Measurements from ENCODE around the gene HDAC4. TPM values are rescaled to one million over a fixed set of nuclear protein-coding genes. Genes with fewer than 3 reads are reported as not detected.

HDAC4 gene
- total and polyA plus RNA-seq, 2 of the 4 experiments (the other 2 are of a cell fraction) = 4.1 to 7.2 TPM

DNA sequence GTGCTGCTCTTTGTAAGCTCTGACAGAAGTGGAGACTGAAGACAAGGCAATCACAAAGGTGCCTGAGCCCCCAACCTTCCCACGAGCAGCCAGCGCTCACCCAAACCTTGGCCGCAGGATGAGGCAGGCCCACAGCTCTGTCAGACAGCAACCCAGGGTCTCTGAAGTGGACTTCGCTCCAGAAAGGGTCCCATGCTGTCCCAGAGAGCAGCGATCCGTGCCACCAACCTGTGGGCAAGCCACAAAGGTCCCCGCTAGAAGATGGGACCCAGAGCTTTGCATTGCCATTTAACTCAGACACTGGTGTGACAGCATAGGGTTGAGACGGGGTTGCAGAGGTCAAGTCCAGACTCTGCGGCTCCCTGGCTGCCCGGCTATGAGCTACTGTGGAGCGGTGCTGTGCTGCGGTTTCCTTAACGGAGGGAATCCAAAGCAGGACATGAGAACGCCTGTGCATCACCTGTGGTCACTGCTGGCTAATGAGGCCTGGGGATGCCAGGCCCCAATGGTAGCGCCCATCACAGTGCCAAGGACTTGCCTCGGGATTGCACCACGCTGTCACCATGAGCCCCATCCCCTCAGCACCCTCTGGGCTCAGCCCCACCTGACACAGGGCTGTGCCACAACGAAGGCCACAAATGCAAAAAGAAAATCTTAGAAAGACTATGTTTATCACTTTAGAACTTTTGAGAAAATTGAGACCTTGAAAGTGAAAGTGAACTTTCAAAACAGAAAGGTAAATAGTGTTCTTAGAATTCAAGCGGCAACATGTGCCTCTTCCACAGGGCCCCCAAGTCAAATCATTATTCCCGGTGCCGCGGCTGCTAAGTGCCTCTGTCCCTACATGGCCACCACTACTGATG, 103.4 kb downstream of the HDAC4 start:
- Histone ChIP-seq H3K9ac (ENCODE audit: low read depth, low read length) (no peak overlapping the region), H3K14ac (replicated peaks; ENCODE audit: low read depth, low read length) (no peak overlapping the region), H3K9me1 (ENCODE audit: insufficient read depth, low read length) (peaks cover 4% of the 10 kb centered on the region), H3K4me2 (ENCODE audit: low read depth, low read length) (no peak overlapping the region; the same call in 1 of the 2 replicates), H4K20me1 (ENCODE audit: insufficient read depth, low read length) (peaks cover 17% of the 10 kb centered on the region), H3K27me3 (ENCODE audit: control insufficient read depth, insufficient read depth, low read length) (no peaks in the 10 kb centered on the region), H3K4ac (ENCODE audit: low read depth, low read length) (no peak overlapping the region), H2AK9ac (replicated peaks; ENCODE audit: low read depth, low read length, poor library complexity) (no peak overlapping the region), H2BK120ac (ENCODE audit: low read depth, low read length) (no peak overlapping the region), H4K8ac (ENCODE audit: low read depth in 2 of 2, low read length in 2 of 2) (no peak overlapping the region), H2AFZ (replicated peaks; ENCODE audit: low read length, poor library complexity) (no peak overlapping the region), H3K36me3 (ENCODE audit: control insufficient read depth, insufficient read depth, low read length) (no peaks in the 10 kb centered on the region), H3K4me3 (ENCODE audit: insufficient read depth, low read depth, low read length) (no peak overlapping the region), H3K18ac (ENCODE audit: low read depth, low read length) (no peak overlapping the region), H2BK5ac (ENCODE audit: low read depth, low read length, poor library complexity, severe bottlenecking) (no peak overlapping the region), H3K23ac (ENCODE audit: low read depth, low read length) (no peak overlapping the region), H2AK5ac (ENCODE audit: low read depth, low read length) (no peak overlapping the region), H4K91ac (ENCODE audit: insufficient read depth, low read depth, low read length) (no peak overlapping the region), H3K4me1 (ENCODE audit: control insufficient read depth, insufficient read depth, low read length) (peaks cover 22% of the 10 kb centered on the region), H2BK15ac (ENCODE audit: low read depth, low read length) (no peak overlapping the region), H3K27ac (ENCODE audit: insufficient read depth, low read length) (no peak overlapping the region), H3K79me1 (ENCODE audit: low read depth in 1 of 2, low read length in 2 of 2) (peaks cover 46 to 61% of the 10 kb centered on the region in 2 experiments), H2BK20ac (ENCODE audit: low read depth, low read length) (no peak overlapping the region), H3K56ac (ENCODE audit: extremely low read depth, insufficient read depth, low read length) (no peak overlapping the region), H4K5ac (ENCODE audit: low read depth, low read length) (no peak overlapping the region), H3K9me3 (ENCODE audit: control insufficient read depth, insufficient read depth, low read length) (no peaks in the 10 kb centered on the region)
- no peak for DNase-seq
- CTCF ChIA-PET = interaction anchor here (0.9 kb wide), 1 partner anchor 9 kb away, joined by 4 read pairs; no protein-coding TSS in a partner anchor
- POLR2A ChIA-PET (ENCODE audit: unreplicated experiment) = no interaction called here
- intact Hi-C loops (cut with micrococcal nuclease) = no loop called here
- dilution Hi-C loops (cut with HindIII; ENCODE audit: low sequenced_read_pairs, unreplicated experiment) = no loop called here
- no peak for ATAC-seq (ENCODE audit: low read depth)
- 90% methylated on average over 11 of the region's 22 CpGs; no CpG with 5 or more reads in 1 of the 2 experiments for WGBS, 2 experiments (ENCODE audit: extremely low coverage in 2 of 2, insufficient read length in 1 of 2)
- TF ChIP-seq BHLHE40 (IDR thresholded peaks at IDR 0.05; ENCODE audit: low read depth, low read length) (no peak), MAFK (IDR thresholded peaks at IDR 0.05; ENCODE audit: low read depth, low read length) (no peak), NFE2L2 (IDR thresholded peaks at IDR 0.05; ENCODE audit: low read depth, low read length) (no peak), CEBPB (IDR thresholded peaks at IDR 0.05; ENCODE audit: low read depth, low read length) (no peak), RCOR1 (IDR thresholded peaks at IDR 0.05; ENCODE audit: insufficient replicate concordance, low read length) (no peak), CHD1 (IDR thresholded peaks at IDR 0.05; ENCODE audit: low read depth, low read length) (no peak), MAZ (IDR thresholded peaks at IDR 0.05; ENCODE audit: borderline replicate concordance, low read depth, low read length) (no peak), FOS (IDR thresholded peaks at IDR 0.05; ENCODE audit: low read depth, low read length) (no peak), MXI1 (IDR thresholded peaks at IDR 0.05; ENCODE audit: borderline replicate concordance, low read depth, low read length) (no peak), POLR2A (IDR thresholded peaks at IDR 0.05; ENCODE audit: low read depth, low read length) (no peak), RAD21 (IDR thresholded peaks at IDR 0.05; ENCODE audit: low read length) (no peak), SMC3 (IDR thresholded peaks at IDR 0.05; ENCODE audit: low read depth, low read length) (no peak)
- TF ChIP-seq, protein P1, sequence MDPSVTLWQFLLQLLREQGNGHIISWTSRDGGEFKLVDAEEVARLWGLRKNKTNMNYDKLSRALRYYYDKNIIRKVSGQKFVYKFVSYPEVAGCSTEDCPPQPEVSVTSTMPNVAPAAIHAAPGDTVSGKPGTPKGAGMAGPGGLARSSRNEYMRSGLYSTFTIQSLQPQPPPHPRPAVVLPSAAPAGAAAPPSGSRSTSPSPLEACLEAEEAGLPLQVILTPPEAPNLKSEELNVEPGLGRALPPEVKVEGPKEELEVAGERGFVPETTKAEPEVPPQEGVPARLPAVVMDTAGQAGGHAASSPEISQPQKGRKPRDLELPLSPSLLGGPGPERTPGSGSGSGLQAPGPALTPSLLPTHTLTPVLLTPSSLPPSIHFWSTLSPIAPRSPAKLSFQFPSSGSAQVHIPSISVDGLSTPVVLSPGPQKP (IDR thresholded peaks at IDR 0.05; ENCODE audit: borderline replicate concordance, low read depth, low read length) = no peak
- TF ChIP-seq, protein P2, sequence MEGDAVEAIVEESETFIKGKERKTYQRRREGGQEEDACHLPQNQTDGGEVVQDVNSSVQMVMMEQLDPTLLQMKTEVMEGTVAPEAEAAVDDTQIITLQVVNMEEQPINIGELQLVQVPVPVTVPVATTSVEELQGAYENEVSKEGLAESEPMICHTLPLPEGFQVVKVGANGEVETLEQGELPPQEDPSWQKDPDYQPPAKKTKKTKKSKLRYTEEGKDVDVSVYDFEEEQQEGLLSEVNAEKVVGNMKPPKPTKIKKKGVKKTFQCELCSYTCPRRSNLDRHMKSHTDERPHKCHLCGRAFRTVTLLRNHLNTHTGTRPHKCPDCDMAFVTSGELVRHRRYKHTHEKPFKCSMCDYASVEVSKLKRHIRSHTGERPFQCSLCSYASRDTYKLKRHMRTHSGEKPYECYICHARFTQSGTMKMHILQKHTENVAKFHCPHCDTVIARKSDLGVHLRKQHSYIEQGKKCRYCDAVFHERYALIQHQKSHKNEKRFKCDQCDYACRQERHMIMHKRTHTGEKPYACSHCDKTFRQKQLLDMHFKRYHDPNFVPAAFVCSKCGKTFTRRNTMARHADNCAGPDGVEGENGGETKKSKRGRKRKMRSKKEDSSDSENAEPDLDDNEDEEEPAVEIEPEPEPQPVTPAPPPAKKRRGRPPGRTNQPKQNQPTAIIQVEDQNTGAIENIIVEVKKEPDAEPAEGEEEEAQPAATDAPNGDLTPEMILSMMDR (conservative IDR thresholded peaks at IDR 0.05; ENCODE audit: low read depth, low read length) = no peak
- TF ChIP-seq, protein P3, sequence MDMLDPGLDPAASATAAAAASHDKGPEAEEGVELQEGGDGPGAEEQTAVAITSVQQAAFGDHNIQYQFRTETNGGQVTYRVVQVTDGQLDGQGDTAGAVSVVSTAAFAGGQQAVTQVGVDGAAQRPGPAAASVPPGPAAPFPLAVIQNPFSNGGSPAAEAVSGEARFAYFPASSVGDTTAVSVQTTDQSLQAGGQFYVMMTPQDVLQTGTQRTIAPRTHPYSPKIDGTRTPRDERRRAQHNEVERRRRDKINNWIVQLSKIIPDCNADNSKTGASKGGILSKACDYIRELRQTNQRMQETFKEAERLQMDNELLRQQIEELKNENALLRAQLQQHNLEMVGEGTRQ (IDR thresholded peaks at IDR 0.05; ENCODE audit: low read depth, low read length) = no peak
- in situ Hi-C loops (cut with MboI; ENCODE audit: low sequenced_read_pairs) = no loop called here
- no TSS peak for BruUV-seq (replicated peaks)

Measured in IMR-90 (cell line).